ENCODE measurements around the gene HMG20A.

Gene HMG20A

GRCh38 chr15:77513226-77513625 lies 92.5 kb downstream of the HMG20A start:
- H3K4me3 ChIP-seq (ENCODE audit: low read length) = no peak overlapping the region
- no peak for TF ChIP-seq CTCF (IDR thresholded peaks at IDR 0.05; ENCODE audit: insufficient read depth, low read depth, low read length, missing control alignments)
- DNase-seq (ENCODE audit: low read depth) = no peak

GRCh38 chr15:77514641-77515402 lies 94.1 kb downstream of the HMG20A start:
- no peak overlapping the region for H3K4me3 ChIP-seq (ENCODE audit: low read length)
- no peak for DNase-seq (ENCODE audit: low read depth)
- TF ChIP-seq CTCF (IDR thresholded peaks at IDR 0.05; ENCODE audit: insufficient read depth, low read depth, low read length, missing control alignments) = no peak

GRCh38 chr15:77515613-77516012 lies 94.9 kb downstream of the HMG20A start:
- DNase-seq (ENCODE audit: low read depth) = no peak
- TF ChIP-seq CTCF (IDR thresholded peaks at IDR 0.05; ENCODE audit: insufficient read depth, low read depth, low read length, missing control alignments) = no peak
- H3K4me3 ChIP-seq (ENCODE audit: low read length) = no peak overlapping the region

- DNase-seq (ENCODE audit: low read depth) = no peak
- H3K4me3 ChIP-seq (ENCODE audit: low read length) = no peak overlapping the region
- TF ChIP-seq CTCF (IDR thresholded peaks at IDR 0.05; ENCODE audit: insufficient read depth, low read depth, low read length, missing control alignments) = no peak
Observed at GRCh38 chr15:77516076-77516475, 95.4 kb downstream of the HMG20A start.

- TF ChIP-seq CTCF (IDR thresholded peaks at IDR 0.05; ENCODE audit: insufficient read depth, low read depth, low read length, missing control alignments) = no peak
- H3K4me3 ChIP-seq (ENCODE audit: low read length) = no peak overlapping the region
- DNase-seq (ENCODE audit: low read depth) = no peak
Observed at GRCh38 chr15:77516786-77517185, 96.1 kb downstream of the HMG20A start.

- no peak for DNase-seq (ENCODE audit: low read depth)
- H3K4me3 ChIP-seq (ENCODE audit: low read length) = no peak overlapping the region
- TF ChIP-seq CTCF (IDR thresholded peaks at IDR 0.05; ENCODE audit: insufficient read depth, low read depth, low read length, missing control alignments) = no peak
Observed at GRCh38 chr15:77517579-77517978, 96.9 kb downstream of the HMG20A start.

- DNase-seq (ENCODE audit: low read depth) = no peak
- no peak for TF ChIP-seq CTCF (IDR thresholded peaks at IDR 0.05; ENCODE audit: insufficient read depth, low read depth, low read length, missing control alignments)
- no peak overlapping the region for H3K4me3 ChIP-seq (ENCODE audit: low read length)
Observed at GRCh38 chr15:77518458-77518857, 97.8 kb downstream of the HMG20A start.
